ENCODE results near the gene NAP1L3. TPM values are rescaled to one million over a fixed set of nuclear protein-coding genes. Genes with fewer than 3 reads are reported as not detected.
A peak's percentile ranks its signal among the peaks of the same experiment; 100 is the strongest.

The NAP1L3 gene
- total RNA-seq, 1 experiment from 2014 or later, result not detected

DNA sequence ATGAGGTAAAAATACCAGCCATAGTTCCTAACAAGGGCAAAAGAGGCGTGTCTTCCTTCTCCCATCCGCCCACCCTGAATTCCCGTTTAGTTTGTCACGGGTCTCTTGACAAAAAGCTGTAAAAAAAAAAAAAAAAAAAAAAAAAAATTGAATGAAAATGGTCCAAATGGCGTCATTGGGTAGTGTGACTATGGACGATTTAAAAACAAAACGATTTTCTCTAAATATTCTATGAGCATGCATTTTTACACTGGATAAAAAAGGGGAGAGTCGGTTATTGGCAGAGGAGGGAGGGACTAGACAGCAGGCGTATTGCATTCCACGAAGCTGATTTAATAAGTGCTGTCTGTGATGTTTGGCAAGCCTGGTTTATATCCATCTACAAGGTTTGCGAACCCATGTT lies 492 bp upstream of the NAP1L3 start, which contains the start of gene FAM133A:
TSS of gene FAM133A (plus strand) at position 338 of the 403 bp plus-strand sequence. CDS start 35,214 bp downstream, outside the sequence.
- Mint-ChIP-seq H3K4me3 (ENCODE audit: unreplicated experiment) (peak within 1 kb of the TSS; percentile 28), H3K27ac (ENCODE audit: low read depth, unreplicated experiment) (no peak within 1 kb of the TSS), H3K4me1 (ENCODE audit: insufficient read depth, unreplicated experiment) (no peaks in the 10 kb centered on the region), H3K27me3 (ENCODE audit: insufficient read depth, unreplicated experiment) (peaks cover 29% of the 10 kb centered on the region), H3K36me3 (ENCODE audit: insufficient read depth, unreplicated experiment) (no peaks in the 10 kb centered on the region), H3K9me3 (ENCODE audit: unreplicated experiment) (no peaks in the 10 kb centered on the region)
- POLR2A ChIA-PET, result interaction anchor here (0.8 to 2.1 kb wide), 2 partner anchors 10 to 261 kb away, joined by 4 to 6 read pairs; no protein-coding TSS in a partner anchor
- CTCF ChIA-PET, result interaction anchor here (0.5 kb wide), 1 partner anchor 148 kb away, joined by 3 read pairs; no protein-coding TSS in a partner anchor
- no peak for DNase-seq (ENCODE audit: unreplicated experiment)
- BruUV-seq (replicated peaks), result no TSS peak
- intact Hi-C loops (cut with micrococcal nuclease), result no loop called here
- TF ChIP-seq CTCF (IDR thresholded peaks at IDR 0.05; ENCODE audit: unreplicated experiment), result no peak

- POLR2A ChIA-PET, result no interaction called here
- intact Hi-C loops (cut with micrococcal nuclease), result no loop called here
- no peak for DNase-seq (ENCODE audit: unreplicated experiment)
- Mint-ChIP-seq H3K9me3 (ENCODE audit: unreplicated experiment) (peaks cover 7% of the 10 kb centered on the region), H3K27me3 (ENCODE audit: insufficient read depth, unreplicated experiment) (peaks cover 58% of the 10 kb centered on the region), H3K4me1 (ENCODE audit: insufficient read depth, unreplicated experiment) (no peaks in the 10 kb centered on the region), H3K4me3 (ENCODE audit: unreplicated experiment) (no peak overlapping the region), H3K27ac (ENCODE audit: low read depth, unreplicated experiment) (no peak overlapping the region), H3K36me3 (ENCODE audit: insufficient read depth, unreplicated experiment) (no peaks in the 10 kb centered on the region)
- CTCF ChIA-PET, result no interaction called here
- TF ChIP-seq CTCF (IDR thresholded peaks at IDR 0.05; ENCODE audit: unreplicated experiment), result no peak
- no TSS peak for BruUV-seq (replicated peaks)
Measured at GRCh38 chrX:93660575-93660974, 12.8 kb downstream of the NAP1L3 start.

DNA sequence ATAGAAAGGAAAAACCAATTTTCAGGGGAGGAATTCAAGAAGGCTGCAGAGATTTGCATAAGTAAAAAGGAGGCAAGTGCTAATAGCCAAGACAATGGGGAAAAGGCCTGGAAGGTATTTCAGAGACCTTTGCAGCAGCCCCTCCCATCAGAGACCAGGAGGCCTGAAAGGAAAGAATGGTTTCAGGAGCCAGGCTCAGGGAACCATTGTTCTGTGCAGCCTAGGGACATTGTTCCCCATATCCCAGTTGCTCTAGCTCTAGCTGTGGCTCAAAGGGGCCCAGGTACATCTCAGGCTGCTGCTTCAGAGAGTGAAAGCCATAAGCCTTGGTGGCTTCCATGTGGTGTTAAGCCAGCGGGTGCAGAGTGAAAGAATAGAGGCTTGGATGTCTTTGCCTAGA lies 24.0 kb downstream of the NAP1L3 start:
- H3K27me3 Mint-ChIP-seq (ENCODE audit: insufficient read depth, unreplicated experiment), result peaks cover 33% of the 10 kb centered on the region
- DNase-seq (ENCODE audit: unreplicated experiment), result no peak
- no peaks in the 10 kb centered on the region for H3K4me1 Mint-ChIP-seq (ENCODE audit: insufficient read depth, unreplicated experiment)
- peaks cover 21% of the 10 kb centered on the region for H3K9me3 Mint-ChIP-seq (ENCODE audit: unreplicated experiment)
- no peak for TF ChIP-seq CTCF (IDR thresholded peaks at IDR 0.05; ENCODE audit: unreplicated experiment)
- ChIA-PET CTCF (no interaction called here), POLR2A (no interaction called here)
- H3K27ac Mint-ChIP-seq (ENCODE audit: low read depth, unreplicated experiment), result no peak overlapping the region
- H3K36me3 Mint-ChIP-seq (ENCODE audit: insufficient read depth, unreplicated experiment), result no peaks in the 10 kb centered on the region
- BruUV-seq (replicated peaks), result no TSS peak
- intact Hi-C loops (cut with micrococcal nuclease), result no loop called here
- no peak overlapping the region for H3K4me3 Mint-ChIP-seq (ENCODE audit: unreplicated experiment)

- TF ChIP-seq CTCF (IDR thresholded peaks at IDR 0.05; ENCODE audit: unreplicated experiment), result no peak
- Mint-ChIP-seq H3K9me3 (ENCODE audit: unreplicated experiment) (peaks cover 23% of the 10 kb centered on the region), H3K27ac (ENCODE audit: low read depth, unreplicated experiment) (no peak overlapping the region), H3K4me1 (ENCODE audit: insufficient read depth, unreplicated experiment) (no peaks in the 10 kb centered on the region), H3K4me3 (ENCODE audit: unreplicated experiment) (no peak overlapping the region), H3K27me3 (ENCODE audit: insufficient read depth, unreplicated experiment) (no peaks in the 10 kb centered on the region), H3K36me3 (ENCODE audit: insufficient read depth, unreplicated experiment) (peaks cover 6% of the 10 kb centered on the region)
- no peak for DNase-seq (ENCODE audit: unreplicated experiment)
- no TSS peak for BruUV-seq (replicated peaks)
- POLR2A ChIA-PET, result no interaction called here
- intact Hi-C loops (cut with micrococcal nuclease), result no loop called here
- CTCF ChIA-PET, result no interaction called here
Measured at GRCh38 chrX:93637591-93637990, 35.8 kb downstream of the NAP1L3 start.

Other genes with a start within 250 kb of the NAP1L3 start
- not detected in 2 replicates for gene FAM133A, start 628 bp upstream of the NAP1L3 start, total RNA-seq (2022)

Measured in MCF 10A (cell line).